HEK293 (cell line): ENCODE measurements around the gene AFG1L.

ENCODE experiments used
- BCL11A ChIP-seq: fragments of 450-650 bp; formaldehyde crosslinking; IDR thresholded peaks from 2 replicates; pipeline ENCODE4 v1.5.1; 2016; ENCODE audit warnings: low read depth, missing biosample characterization, missing genetic modification characterization
- EGR2 ChIP-seq: fragments of 450-650 bp; formaldehyde crosslinking; IDR thresholded peaks from 2 replicates; pipeline ENCODE4 v1.5.1; 2016; ENCODE audit warnings: low read depth, missing biosample characterization, missing genetic modification characterization
- GLIS1 ChIP-seq: fragments of 450-650 bp; formaldehyde crosslinking; IDR thresholded peaks from 2 replicates; pipeline ENCODE4 v1.5.1; 2016; ENCODE audit warnings: missing biosample characterization, missing genetic modification characterization
- HOXA7 ChIP-seq: sonication (generic); formaldehyde crosslinking; IDR thresholded peaks from 2 replicates; pipeline ENCODE4 v1.8.1; 2022; ENCODE audit warnings: missing genetic modification reagents, borderline replicate concordance
- KLF7 ChIP-seq: fragments of 450-650 bp; formaldehyde crosslinking; IDR thresholded peaks from 2 replicates; pipeline ENCODE4 v1.5.1; 2016; ENCODE audit warnings: missing biosample characterization, missing genetic modification characterization, borderline replicate concordance
- OSR2 ChIP-seq: fragments of 450-650 bp; formaldehyde crosslinking; IDR thresholded peaks from 2 replicates; pipeline ENCODE4 v1.5.1; 2016; ENCODE audit warnings: missing biosample characterization, missing genetic modification characterization
- SETDB1 ChIP-seq: IDR thresholded peaks from one replicate; pipeline ENCODE4 v1.6.1; 2017; ENCODE audit warnings: mild to moderate bottlenecking, low read length, moderate library complexity, mixed read lengths; ENCODE audit not compliant: insufficient read length
- ZBTB20 ChIP-seq: fragments of 450-650 bp; formaldehyde crosslinking; IDR thresholded peaks from 2 replicates; pipeline ENCODE4 v1.5.1; 2016; ENCODE audit warnings: missing biosample characterization, missing genetic modification characterization
- ZBTB7A ChIP-seq: fragments of 450-650 bp; formaldehyde crosslinking; IDR thresholded peaks from 2 replicates; pipeline ENCODE4 v1.5.1; 2016; ENCODE audit warnings: low read depth, missing biosample characterization, missing genetic modification characterization
- ZEB2 ChIP-seq: fragments of 450-650 bp; formaldehyde crosslinking; IDR thresholded peaks from 2 replicates; pipeline ENCODE4 v1.5.1; 2016; ENCODE audit warnings: missing biosample characterization, missing genetic modification characterization
- ZFP69B ChIP-seq: fragments of 450-650 bp; formaldehyde crosslinking; IDR thresholded peaks from 2 replicates; pipeline ENCODE4 v1.5.1; 2016; ENCODE audit warnings: missing biosample characterization, missing genetic modification characterization
- ZIC2 ChIP-seq: fragments of 450-650 bp; formaldehyde crosslinking; IDR thresholded peaks from 2 replicates; pipeline ENCODE4 v1.5.1; 2016; ENCODE audit warnings: missing biosample characterization, missing genetic modification characterization
- ZNF184 ChIP-seq: fragments of 450-650 bp; IDR thresholded peaks from 2 replicates; pipeline ENCODE4 v1.5.1; 2018; ENCODE audit warnings: missing biosample characterization, mild to moderate bottlenecking, missing genetic modification characterization
- ZNF19 ChIP-seq: fragments of 450-650 bp; formaldehyde crosslinking; IDR thresholded peaks from 2 replicates; pipeline ENCODE4; 2016; ENCODE audit warnings: missing biosample characterization, missing genetic modification characterization, low read depth
- ZNF2 ChIP-seq: fragments of 450-650 bp; formaldehyde crosslinking; IDR thresholded peaks from 2 replicates; pipeline ENCODE4 v1.5.1; 2016; ENCODE audit warnings: missing biosample characterization, missing genetic modification characterization
- ZNF214 ChIP-seq: fragments of 450-650 bp; formaldehyde crosslinking; IDR thresholded peaks from 2 replicates; pipeline ENCODE4 v1.5.1; 2017; ENCODE audit warnings: missing biosample characterization, mild to moderate bottlenecking, missing genetic modification characterization, borderline replicate concordance
- ZNF221 ChIP-seq: fragments of 450-650 bp; formaldehyde crosslinking; IDR thresholded peaks from 2 replicates; pipeline ENCODE4 v1.5.1; 2017; ENCODE audit warnings: missing biosample characterization, missing genetic modification characterization, borderline replicate concordance
- ZNF239 ChIP-seq: fragments of 450-650 bp; formaldehyde crosslinking; IDR thresholded peaks from 2 replicates; pipeline ENCODE4 v1.5.1; 2016; ENCODE audit warnings: missing biosample characterization, missing genetic modification characterization
- ZNF24 ChIP-seq: fragments of 450-650 bp; formaldehyde crosslinking; IDR thresholded peaks from 2 replicates; pipeline ENCODE4 v1.5.1; 2016; ENCODE audit warnings: missing biosample characterization, missing genetic modification characterization
- ZNF302 ChIP-seq: fragments of 450-650 bp; formaldehyde crosslinking; IDR thresholded peaks from 2 replicates; pipeline ENCODE4 v1.5.1; 2016; ENCODE audit warnings: missing biosample characterization, missing genetic modification characterization, low read depth
- ZNF335 ChIP-seq: fragments of 450-650 bp; formaldehyde crosslinking; conservative IDR thresholded peaks from 2 replicates; pipeline ENCODE4 v1.5.1; 2016; ENCODE audit warnings: missing biosample characterization, missing genetic modification characterization
- ZNF48 ChIP-seq: fragments of 450-650 bp; formaldehyde crosslinking; IDR thresholded peaks from 2 replicates; pipeline ENCODE4 v1.5.1; 2016; ENCODE audit warnings: missing biosample characterization, missing genetic modification characterization
- ZNF544 ChIP-seq: fragments of 450-650 bp; formaldehyde crosslinking; IDR thresholded peaks from 2 replicates; pipeline ENCODE4 v1.5.0; 2017; ENCODE audit warnings: missing biosample characterization, missing genetic modification characterization
- ZNF830 ChIP-seq: fragments of 450-650 bp; IDR thresholded peaks from 2 replicates; pipeline ENCODE4 v1.5.0; 2018; ENCODE audit warnings: missing biosample characterization, missing genetic modification characterization, low read depth, mild to moderate bottlenecking, moderate library complexity
- TF ChIP-seq, protein P1 (sequence below): fragments of 450-650 bp; formaldehyde crosslinking; IDR thresholded peaks from 2 replicates; pipeline ENCODE4 v1.5.1; 2016; ENCODE audit warnings: missing biosample characterization, missing genetic modification characterization
- TF ChIP-seq, protein P2 (sequence below): fragments of 450-650 bp; formaldehyde crosslinking; IDR thresholded peaks from 2 replicates; pipeline ENCODE4 v1.5.1; 2016; ENCODE audit warnings: missing biosample characterization, missing genetic modification characterization
- TF ChIP-seq, protein P3 (sequence below): fragments of 450-650 bp; formaldehyde crosslinking; IDR thresholded peaks from 2 replicates; pipeline ENCODE4 v1.5.1; 2017; ENCODE audit warnings: missing biosample characterization, missing genetic modification characterization
- TF ChIP-seq, protein P4 (sequence below): fragments of 450-650 bp; formaldehyde crosslinking; IDR thresholded peaks from 2 replicates; pipeline ENCODE4 v1.5.1; 2017; ENCODE audit warnings: missing biosample characterization, missing genetic modification characterization
- TF ChIP-seq, protein P5 (sequence below): fragments of 450-650 bp; formaldehyde crosslinking; IDR thresholded peaks from 2 replicates; pipeline ENCODE4 v1.5.1; 2017; ENCODE audit warnings: missing biosample characterization, missing genetic modification characterization
- TF ChIP-seq, protein P6 (sequence below): fragments of 450-650 bp; formaldehyde crosslinking; IDR thresholded peaks from 2 replicates; pipeline ENCODE4 v1.5.1; 2016; ENCODE audit warnings: missing biosample characterization, missing genetic modification characterization

AFG1L gene

DNA sequence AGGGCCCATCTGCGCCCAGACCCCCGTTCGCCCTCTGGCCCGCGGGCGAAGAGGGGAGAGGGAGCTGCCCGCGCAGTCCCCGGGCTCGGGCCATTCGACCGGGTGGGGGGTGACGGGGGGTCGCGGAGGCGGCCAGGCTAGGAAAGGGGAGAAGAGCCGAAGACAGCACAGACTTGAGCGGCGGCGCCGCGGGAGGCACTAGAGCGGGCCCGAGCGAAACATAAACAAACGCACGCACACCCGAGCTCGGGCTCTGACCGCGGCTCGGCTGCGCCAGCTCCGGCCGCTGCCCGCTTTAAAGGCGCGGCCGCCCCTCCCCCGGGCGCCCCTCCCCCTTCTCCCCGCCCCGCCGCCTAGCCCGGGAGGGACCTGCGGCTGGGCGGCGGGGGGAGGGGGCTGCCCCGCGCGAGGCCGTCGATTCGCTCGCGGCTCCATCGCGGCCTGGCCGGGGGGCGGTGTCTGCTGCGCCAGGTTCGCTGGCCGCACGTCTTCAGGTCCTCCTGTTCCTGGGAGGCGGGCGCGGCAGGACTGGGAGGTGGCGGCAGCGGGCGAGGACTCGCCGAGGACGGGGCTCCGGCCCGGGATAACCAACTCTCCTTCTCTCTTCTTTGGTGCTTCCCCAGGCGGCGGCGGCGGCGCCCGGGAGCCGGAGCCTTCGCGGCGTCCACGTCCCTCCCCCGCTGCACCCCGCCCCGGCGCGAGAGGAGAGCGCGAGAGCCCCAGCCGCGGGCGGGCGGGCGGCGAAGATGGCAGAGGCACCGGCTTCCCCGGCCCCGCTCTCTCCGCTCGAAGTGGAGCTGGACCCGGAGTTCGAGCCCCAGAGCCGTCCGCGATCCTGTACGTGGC is 265.8 kb downstream of the AFG1L start, which contains the start of gene FOXO3 (continued):
- no peak; the same call in 1 of the 2 replicates for TF ChIP-seq EGR2 (tag by site-specific recombination)
- TF ChIP-seq, protein P1, sequence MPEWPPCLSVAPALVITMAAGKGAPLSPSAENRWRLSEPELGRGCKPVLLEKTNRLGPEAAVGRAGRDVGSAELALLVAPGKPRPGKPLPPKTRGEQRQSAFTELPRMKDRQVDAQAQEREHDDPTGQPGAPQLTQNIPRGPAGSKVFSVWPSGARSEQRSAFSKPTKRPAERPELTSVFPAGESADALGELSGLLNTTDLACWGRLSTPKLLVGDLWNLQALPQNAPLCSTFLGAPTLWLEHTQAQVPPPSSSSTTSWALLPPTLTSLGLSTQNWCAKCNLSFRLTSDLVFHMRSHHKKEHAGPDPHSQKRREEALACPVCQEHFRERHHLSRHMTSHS (tag by site-specific recombination): no peak
- TF ChIP-seq HOXA7 (CRISPR knock-in tag): no peak
- peak; percentile 62 for TF ChIP-seq ZBTB20
- TF ChIP-seq, protein P2, sequence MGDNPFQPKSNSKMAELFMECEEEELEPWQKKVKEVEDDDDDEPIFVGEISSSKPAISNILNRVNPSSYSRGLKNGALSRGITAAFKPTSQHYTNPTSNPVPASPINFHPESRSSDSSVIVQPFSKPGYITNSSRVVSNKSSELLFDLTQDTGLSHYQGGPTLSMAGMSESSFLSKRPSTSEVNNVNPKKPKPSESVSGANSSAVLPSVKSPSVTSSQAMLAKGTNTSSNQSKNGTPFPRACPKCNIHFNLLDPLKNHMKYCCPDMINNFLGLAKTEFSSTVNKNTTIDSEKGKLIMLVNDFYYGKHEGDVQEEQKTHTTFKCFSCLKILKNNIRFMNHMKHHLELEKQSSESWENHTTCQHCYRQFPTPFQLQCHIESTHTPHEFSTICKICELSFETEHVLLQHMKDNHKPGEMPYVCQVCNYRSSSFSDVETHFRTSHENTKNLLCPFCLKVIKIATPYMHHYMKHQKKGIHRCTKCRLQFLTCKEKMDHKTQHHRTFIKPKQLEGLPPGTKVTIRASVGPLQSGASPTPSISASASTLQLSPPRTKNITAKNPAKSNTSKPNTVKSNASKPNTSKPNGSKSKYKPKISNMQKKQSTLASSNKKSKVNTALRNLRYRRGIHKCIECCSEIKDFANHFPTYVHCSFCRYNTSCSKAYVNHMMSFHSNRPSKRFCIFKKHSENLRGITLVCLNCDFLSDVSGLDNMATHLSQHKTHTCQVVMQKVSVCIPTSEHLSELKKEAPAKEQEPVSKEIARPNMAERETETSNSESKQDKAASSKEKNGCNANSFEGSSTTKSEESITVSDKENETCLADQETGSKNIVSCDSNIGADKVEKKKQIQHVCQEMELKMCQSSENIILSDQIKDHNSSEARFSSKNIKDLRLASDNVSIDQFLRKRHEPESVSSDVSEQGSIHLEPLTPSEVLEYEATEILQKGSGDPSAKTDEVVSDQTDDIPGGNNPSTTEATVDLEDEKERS (tag by site-specific recombination): no peak
- no peak for TF ChIP-seq ZNF48 (tag by site-specific recombination)
- peak; percentile 80 for TF ChIP-seq BCL11A (tag by site-specific recombination)
- peak; percentile 95 for TF ChIP-seq ZNF2
- no peak for TF ChIP-seq ZNF19 (tag by site-specific recombination)
- no peak for TF ChIP-seq SETDB1
- peak; percentile 76 for TF ChIP-seq ZNF335
- TF ChIP-seq ZNF24 (tag by site-specific recombination): no peak
- no peak for TF ChIP-seq ZNF830 (tag by site-specific recombination)
- peak; percentile 92 for TF ChIP-seq ZEB2 (tag by site-specific recombination)
- peak; percentile 64; the same call in 1 of the 2 replicates for TF ChIP-seq ZBTB7A (tag by site-specific recombination)
- TF ChIP-seq ZNF221 (tag by site-specific recombination): no peak
- peak; percentile 86 for TF ChIP-seq GLIS1
- TF ChIP-seq ZFP69B (tag by site-specific recombination): peak; percentile 65; the same call in 1 of the 2 replicates
- no peak for TF ChIP-seq ZNF214
- TF ChIP-seq, protein P3, sequence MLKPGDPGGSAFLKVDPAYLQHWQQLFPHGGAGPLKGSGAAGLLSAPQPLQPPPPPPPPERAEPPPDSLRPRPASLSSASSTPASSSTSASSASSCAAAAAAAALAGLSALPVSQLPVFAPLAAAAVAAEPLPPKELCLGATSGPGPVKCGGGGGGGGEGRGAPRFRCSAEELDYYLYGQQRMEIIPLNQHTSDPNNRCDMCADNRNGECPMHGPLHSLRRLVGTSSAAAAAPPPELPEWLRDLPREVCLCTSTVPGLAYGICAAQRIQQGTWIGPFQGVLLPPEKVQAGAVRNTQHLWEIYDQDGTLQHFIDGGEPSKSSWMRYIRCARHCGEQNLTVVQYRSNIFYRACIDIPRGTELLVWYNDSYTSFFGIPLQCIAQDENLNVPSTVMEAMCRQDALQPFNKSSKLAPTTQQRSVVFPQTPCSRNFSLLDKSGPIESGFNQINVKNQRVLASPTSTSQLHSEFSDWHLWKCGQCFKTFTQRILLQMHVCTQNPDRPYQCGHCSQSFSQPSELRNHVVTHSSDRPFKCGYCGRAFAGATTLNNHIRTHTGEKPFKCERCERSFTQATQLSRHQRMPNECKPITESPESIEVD (tag by site-specific recombination): no peak; the same call in 1 of the 2 replicates
- TF ChIP-seq, protein P4, sequence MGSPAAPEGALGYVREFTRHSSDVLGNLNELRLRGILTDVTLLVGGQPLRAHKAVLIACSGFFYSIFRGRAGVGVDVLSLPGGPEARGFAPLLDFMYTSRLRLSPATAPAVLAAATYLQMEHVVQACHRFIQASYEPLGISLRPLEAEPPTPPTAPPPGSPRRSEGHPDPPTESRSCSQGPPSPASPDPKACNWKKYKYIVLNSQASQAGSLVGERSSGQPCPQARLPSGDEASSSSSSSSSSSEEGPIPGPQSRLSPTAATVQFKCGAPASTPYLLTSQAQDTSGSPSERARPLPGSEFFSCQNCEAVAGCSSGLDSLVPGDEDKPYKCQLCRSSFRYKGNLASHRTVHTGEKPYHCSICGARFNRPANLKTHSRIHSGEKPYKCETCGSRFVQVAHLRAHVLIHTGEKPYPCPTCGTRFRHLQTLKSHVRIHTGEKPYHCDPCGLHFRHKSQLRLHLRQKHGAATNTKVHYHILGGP: no peak
- TF ChIP-seq, protein P5, sequence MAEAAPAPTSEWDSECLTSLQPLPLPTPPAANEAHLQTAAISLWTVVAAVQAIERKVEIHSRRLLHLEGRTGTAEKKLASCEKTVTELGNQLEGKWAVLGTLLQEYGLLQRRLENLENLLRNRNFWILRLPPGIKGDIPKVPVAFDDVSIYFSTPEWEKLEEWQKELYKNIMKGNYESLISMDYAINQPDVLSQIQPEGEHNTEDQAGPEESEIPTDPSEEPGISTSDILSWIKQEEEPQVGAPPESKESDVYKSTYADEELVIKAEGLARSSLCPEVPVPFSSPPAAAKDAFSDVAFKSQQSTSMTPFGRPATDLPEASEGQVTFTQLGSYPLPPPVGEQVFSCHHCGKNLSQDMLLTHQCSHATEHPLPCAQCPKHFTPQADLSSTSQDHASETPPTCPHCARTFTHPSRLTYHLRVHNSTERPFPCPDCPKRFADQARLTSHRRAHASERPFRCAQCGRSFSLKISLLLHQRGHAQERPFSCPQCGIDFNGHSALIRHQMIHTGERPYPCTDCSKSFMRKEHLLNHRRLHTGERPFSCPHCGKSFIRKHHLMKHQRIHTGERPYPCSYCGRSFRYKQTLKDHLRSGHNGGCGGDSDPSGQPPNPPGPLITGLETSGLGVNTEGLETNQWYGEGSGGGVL (tag by site-specific recombination): peak; percentile 72
- no peak; the same call in 1 of the 2 replicates for TF ChIP-seq KLF7 (tag by site-specific recombination)
- TF ChIP-seq, protein P6, sequence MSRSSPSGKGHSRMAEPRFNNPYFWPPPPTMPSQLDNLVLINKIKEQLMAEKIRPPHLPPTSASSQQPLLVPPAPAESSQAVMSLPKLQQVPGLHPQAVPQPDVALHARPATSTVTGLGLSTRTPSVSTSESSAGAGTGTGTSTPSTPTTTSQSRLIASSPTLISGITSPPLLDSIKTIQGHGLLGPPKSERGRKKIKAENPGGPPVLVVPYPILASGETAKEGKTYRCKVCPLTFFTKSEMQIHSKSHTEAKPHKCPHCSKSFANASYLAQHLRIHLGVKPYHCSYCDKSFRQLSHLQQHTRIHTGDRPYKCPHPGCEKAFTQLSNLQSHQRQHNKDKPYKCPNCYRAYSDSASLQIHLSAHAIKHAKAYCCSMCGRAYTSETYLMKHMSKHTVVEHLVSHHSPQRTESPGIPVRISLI (tag by site-specific recombination): no peak
- peak; percentile 86 for TF ChIP-seq ZIC2 (tag by site-specific recombination)
- TF ChIP-seq ZNF302 (tag by site-specific recombination): no peak
- no peak for TF ChIP-seq OSR2
- no peak for TF ChIP-seq ZNF544
- TF ChIP-seq ZNF184 (tag by site-specific recombination): no peak
- no peak for TF ChIP-seq ZNF239 (tag by site-specific recombination)
